Right lobe of liver (tissue), 4 donors: ENCODE data around the gene BICDL2.

Experiments
- POLR2A ChIP-seq: fragments of 450-650 bp; IDR thresholded peaks from one replicate; pipeline ENCODE4 v1.6.1; 2017; ENCODE audit warnings: antibody characterized with exemption, mild to moderate bottlenecking
- TF ChIP-seq, protein P1 (sequence below), 4 donors: fragments of 200-600 bp in 3 of 4; fragments of 450-650 bp in 1 of 4; IDR thresholded peaks; one replicate each; pipeline versions ENCODE4 v1.5.1 to v1.8.0; 2016 to 2022; ENCODE audit warnings: antibody characterized with exemption in 4 of 4, mild to moderate bottlenecking in 2 of 4
- donor health status: DM: no; HTN: no; CAD: no.
- donor health status: DM: no; HTN: no; CAD: no.
- donor health status: DM: no; HTN: yes; CAD: no.

DNA sequence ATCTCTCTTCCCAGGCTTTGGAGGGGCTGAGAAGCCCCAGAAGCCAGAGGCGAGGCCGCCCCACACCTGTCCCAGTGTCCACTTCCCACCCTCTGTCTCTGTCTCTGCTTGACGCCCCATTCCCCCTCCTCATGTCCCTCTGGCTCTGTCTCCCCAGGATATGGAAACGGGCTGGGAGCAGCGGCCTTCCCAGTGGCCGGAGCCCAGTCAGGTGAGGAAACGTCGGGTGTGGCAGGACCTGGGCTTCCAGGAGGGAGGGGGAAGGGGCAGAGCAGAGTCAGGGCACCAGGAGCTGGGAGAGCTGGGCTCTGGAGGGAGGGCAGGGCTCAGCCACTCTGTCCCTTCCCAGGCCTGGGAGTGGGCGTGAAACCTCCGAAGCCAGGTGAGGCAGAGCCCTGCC is 45.9 kb downstream of the BICDL2 start:
- TF ChIP-seq, protein P1, sequence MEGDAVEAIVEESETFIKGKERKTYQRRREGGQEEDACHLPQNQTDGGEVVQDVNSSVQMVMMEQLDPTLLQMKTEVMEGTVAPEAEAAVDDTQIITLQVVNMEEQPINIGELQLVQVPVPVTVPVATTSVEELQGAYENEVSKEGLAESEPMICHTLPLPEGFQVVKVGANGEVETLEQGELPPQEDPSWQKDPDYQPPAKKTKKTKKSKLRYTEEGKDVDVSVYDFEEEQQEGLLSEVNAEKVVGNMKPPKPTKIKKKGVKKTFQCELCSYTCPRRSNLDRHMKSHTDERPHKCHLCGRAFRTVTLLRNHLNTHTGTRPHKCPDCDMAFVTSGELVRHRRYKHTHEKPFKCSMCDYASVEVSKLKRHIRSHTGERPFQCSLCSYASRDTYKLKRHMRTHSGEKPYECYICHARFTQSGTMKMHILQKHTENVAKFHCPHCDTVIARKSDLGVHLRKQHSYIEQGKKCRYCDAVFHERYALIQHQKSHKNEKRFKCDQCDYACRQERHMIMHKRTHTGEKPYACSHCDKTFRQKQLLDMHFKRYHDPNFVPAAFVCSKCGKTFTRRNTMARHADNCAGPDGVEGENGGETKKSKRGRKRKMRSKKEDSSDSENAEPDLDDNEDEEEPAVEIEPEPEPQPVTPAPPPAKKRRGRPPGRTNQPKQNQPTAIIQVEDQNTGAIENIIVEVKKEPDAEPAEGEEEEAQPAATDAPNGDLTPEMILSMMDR (IDR thresholded peaks at IDR 0.05) = no peak
- no peak for TF ChIP-seq POLR2A
